ENCODE results near the gene LRRC8B. TPM values are rescaled to one million over a fixed set of nuclear protein-coding genes. Genes with fewer than 3 reads are reported as not detected.

The LRRC8B gene
- total RNA-seq, 2 experiments from 2014 or later = 4.4 to 9.9 TPM

DNA sequence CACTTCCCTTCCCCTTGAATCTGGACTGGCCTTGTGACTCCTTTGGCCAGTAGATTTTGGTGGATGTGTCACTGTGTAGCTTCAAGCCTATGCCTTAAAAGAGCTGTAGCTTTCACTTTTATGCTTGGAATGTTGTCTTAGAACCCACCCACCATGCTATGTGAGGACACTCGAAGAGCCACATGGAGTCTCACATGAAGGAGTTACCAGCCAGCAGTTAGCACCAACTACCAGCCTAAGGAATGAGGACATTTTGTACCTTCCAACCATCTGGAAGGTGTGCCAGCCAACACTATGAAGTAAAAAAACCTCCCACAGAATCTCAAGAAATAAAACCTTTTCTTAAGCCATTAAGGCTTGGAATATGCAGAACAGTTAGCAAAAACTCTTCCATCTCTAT lies 50.6 kb downstream of the LRRC8B start:
- Histone ChIP-seq H3K9me3 (ENCODE audit: low read length) (no peaks in the 10 kb centered on the region), H3K4me1 (ENCODE audit: insufficient read depth, low read length, poor library complexity, severe bottlenecking) (peaks cover 6% of the 10 kb centered on the region), H3K79me2 (ENCODE audit: insufficient read depth, low read depth, low read length) (no peaks in the 10 kb centered on the region), H3K36me3 (ENCODE audit: insufficient read depth, low read length) (peaks cover 13% of the 10 kb centered on the region), H3K4me2 (ENCODE audit: low read length) (no peak overlapping the region), H4K20me1 (ENCODE audit: insufficient read depth, low read length) (no peaks in the 10 kb centered on the region), H3K27ac (ENCODE audit: low read depth, low read length, poor library complexity, severe bottlenecking) (no peak overlapping the region), H2AFZ (ENCODE audit: low read length) (no peak overlapping the region), H3K9me2 (ENCODE audit: insufficient read depth, low read length) (no peaks in the 10 kb centered on the region), H3K4me3 (ENCODE audit: low read depth, low read length, poor library complexity, severe bottlenecking) (no peak overlapping the region)
- intact Hi-C loops (cut with micrococcal nuclease; ENCODE audit: unreplicated experiment) = no loop called here
- CTCF ChIA-PET (ENCODE audit: unreplicated experiment) = no interaction called here
- TF ChIP-seq, protein P1, sequence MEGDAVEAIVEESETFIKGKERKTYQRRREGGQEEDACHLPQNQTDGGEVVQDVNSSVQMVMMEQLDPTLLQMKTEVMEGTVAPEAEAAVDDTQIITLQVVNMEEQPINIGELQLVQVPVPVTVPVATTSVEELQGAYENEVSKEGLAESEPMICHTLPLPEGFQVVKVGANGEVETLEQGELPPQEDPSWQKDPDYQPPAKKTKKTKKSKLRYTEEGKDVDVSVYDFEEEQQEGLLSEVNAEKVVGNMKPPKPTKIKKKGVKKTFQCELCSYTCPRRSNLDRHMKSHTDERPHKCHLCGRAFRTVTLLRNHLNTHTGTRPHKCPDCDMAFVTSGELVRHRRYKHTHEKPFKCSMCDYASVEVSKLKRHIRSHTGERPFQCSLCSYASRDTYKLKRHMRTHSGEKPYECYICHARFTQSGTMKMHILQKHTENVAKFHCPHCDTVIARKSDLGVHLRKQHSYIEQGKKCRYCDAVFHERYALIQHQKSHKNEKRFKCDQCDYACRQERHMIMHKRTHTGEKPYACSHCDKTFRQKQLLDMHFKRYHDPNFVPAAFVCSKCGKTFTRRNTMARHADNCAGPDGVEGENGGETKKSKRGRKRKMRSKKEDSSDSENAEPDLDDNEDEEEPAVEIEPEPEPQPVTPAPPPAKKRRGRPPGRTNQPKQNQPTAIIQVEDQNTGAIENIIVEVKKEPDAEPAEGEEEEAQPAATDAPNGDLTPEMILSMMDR (conservative IDR thresholded peaks at IDR 0.05; ENCODE audit: low read length) = no peak
- TF ChIP-seq EZH2phosphoT487 (IDR thresholded peaks at IDR 0.05; ENCODE audit: borderline replicate concordance, low read depth, low read length) = no peak
- BruUV-seq (replicated peaks) = no TSS peak
- no peak for DNase-seq (ENCODE audit: low spot score)
- POLR2A ChIA-PET = interaction anchor here (0.6 to 1.1 kb wide), 2 partner anchors 35 to 109 kb away, joined by 3 read pairs; no protein-coding TSS in a partner anchor

DNA sequence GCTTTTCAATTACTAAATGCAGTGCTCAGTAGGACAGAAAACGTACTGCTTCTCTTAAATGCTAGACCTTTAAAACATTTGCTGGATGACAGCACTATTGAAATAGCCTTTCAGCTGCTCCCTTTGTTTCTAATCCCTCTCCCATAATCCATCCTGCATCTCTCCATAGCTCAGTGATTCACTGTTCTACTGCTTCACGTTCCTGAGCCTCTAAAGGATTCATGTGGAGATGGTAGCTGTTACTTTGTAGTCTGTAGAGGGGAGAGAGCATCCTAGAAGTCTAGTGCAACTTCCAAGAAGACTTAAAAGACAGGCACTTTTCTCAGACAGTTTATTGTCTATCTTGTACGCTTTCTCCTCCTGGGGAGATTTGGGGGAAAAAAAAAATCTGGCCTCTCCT lies 51.4 kb downstream of the LRRC8B start:
- intact Hi-C loops (cut with micrococcal nuclease; ENCODE audit: unreplicated experiment) = no loop called here
- Histone ChIP-seq H3K9me2 (ENCODE audit: insufficient read depth, low read length) (no peaks in the 10 kb centered on the region), H3K4me2 (ENCODE audit: low read length) (no peak overlapping the region), H3K4me3 (ENCODE audit: low read depth, low read length, poor library complexity, severe bottlenecking) (no peak overlapping the region), H4K20me1 (ENCODE audit: insufficient read depth, low read length) (no peaks in the 10 kb centered on the region), H3K79me2 (ENCODE audit: insufficient read depth, low read depth, low read length) (no peaks in the 10 kb centered on the region), H3K36me3 (ENCODE audit: insufficient read depth, low read length) (peaks cover 13% of the 10 kb centered on the region), H3K4me1 (ENCODE audit: insufficient read depth, low read length, poor library complexity, severe bottlenecking) (peaks cover 6% of the 10 kb centered on the region), H3K27ac (ENCODE audit: low read depth, low read length, poor library complexity, severe bottlenecking) (no peak overlapping the region), H3K9me3 (ENCODE audit: low read length) (no peaks in the 10 kb centered on the region), H2AFZ (ENCODE audit: low read length) (no peak overlapping the region)
- CTCF ChIA-PET (ENCODE audit: unreplicated experiment) = no interaction called here
- BruUV-seq (replicated peaks) = no TSS peak
- TF ChIP-seq, protein P1 (conservative IDR thresholded peaks at IDR 0.05; ENCODE audit: low read length) = no peak
- TF ChIP-seq EZH2phosphoT487 (IDR thresholded peaks at IDR 0.05; ENCODE audit: borderline replicate concordance, low read depth, low read length) = no peak
- no peak for DNase-seq (ENCODE audit: low spot score)
- POLR2A ChIA-PET = interaction anchor here (1.3 to 1.4 kb wide), 2 partner anchors 9 to 17 kb away, joined by 3 to 4 read pairs; no protein-coding TSS in a partner anchor

DNA sequence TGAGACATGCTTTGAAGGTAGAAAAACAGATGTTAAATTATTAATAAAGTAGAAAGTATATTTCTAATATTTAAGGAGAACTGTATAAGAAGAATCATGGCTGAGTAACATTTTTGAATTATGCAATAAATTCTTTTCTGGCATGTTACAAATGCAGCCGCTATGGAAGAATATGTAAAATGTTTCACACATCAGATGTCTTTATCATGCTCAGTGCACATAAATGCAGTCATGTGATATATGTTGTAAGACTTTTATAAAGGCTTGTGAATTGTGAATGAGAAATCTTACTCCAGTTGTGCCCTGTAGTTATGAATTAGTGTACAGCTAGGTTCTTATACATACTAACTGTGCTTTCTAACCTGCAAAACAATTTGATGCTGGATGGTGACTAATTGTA lies 53.5 kb downstream of the LRRC8B start:
- H4K20me1 ChIP-seq (ENCODE audit: insufficient read depth, low read length) = no peaks in the 10 kb centered on the region
- H3K4me2 ChIP-seq (ENCODE audit: low read length) = no peak overlapping the region
- POLR2A ChIA-PET = interaction anchor here (0.6 to 1.5 kb wide), 5 partner anchors 11 to 254 kb away, joined by 3 to 5 read pairs (median 4); no protein-coding TSS in a partner anchor
- H3K36me3 ChIP-seq (ENCODE audit: insufficient read depth, low read length) = peaks cover 12% of the 10 kb centered on the region
- intact Hi-C loops (cut with micrococcal nuclease; ENCODE audit: unreplicated experiment) = no loop called here
- H3K4me1 ChIP-seq (ENCODE audit: insufficient read depth, low read length, poor library complexity, severe bottlenecking) = peaks cover 6% of the 10 kb centered on the region
- H3K4me3 ChIP-seq (ENCODE audit: low read depth, low read length, poor library complexity, severe bottlenecking) = no peak overlapping the region
- H3K79me2 ChIP-seq (ENCODE audit: insufficient read depth, low read depth, low read length) = no peaks in the 10 kb centered on the region
- BruUV-seq (replicated peaks) = no TSS peak
- no peak for DNase-seq (ENCODE audit: low spot score)
- CTCF ChIA-PET (ENCODE audit: unreplicated experiment) = no interaction called here
- no peaks in the 10 kb centered on the region for H3K9me2 ChIP-seq (ENCODE audit: insufficient read depth, low read length)
- no peaks in the 10 kb centered on the region for H3K9me3 ChIP-seq (ENCODE audit: low read length)
- no peak overlapping the region for H3K27ac ChIP-seq (ENCODE audit: low read depth, low read length, poor library complexity, severe bottlenecking)
- TF ChIP-seq EZH2phosphoT487 (IDR thresholded peaks at IDR 0.05; ENCODE audit: borderline replicate concordance, low read depth, low read length) = no peak
- TF ChIP-seq, protein P1 (conservative IDR thresholded peaks at IDR 0.05; ENCODE audit: low read length) = no peak
- H2AFZ ChIP-seq (ENCODE audit: low read length) = no peak overlapping the region

Measured in OCI-LY7 (cell line).